Measurements from ENCODE around the gene MKRN2OS.

MKRN2OS gene

GRCh38 chr3:12496453-12496761 is 48.9 kb downstream of the MKRN2OS start:
- Histone ChIP-seq H3K36me3 (replicated peaks; ENCODE audit: insufficient read depth, low read length) (no peaks in the 10 kb centered on the region; the same call in 1 of the 2 replicates), H3K4me2 (ENCODE audit: low read depth, low read length) (no peak overlapping the region), H4K20me1 (ENCODE audit: insufficient read depth, low read length) (no peaks in the 10 kb centered on the region), H3F3A (ENCODE audit: insufficient read depth, low read length) (no peaks in the 10 kb centered on the region), H3K27me3 (replicated peaks; ENCODE audit: insufficient read depth, low read length) (no peaks in the 10 kb centered on the region), H3K9ac (ENCODE audit: low read length) (no peak overlapping the region), H2AFZ (ENCODE audit: low read length) (no peak overlapping the region), H3K27ac (ENCODE audit: low read length) (no peak overlapping the region), H3K79me2 (ENCODE audit: low read length) (no peaks in the 10 kb centered on the region), H3K4me1 (ENCODE audit: low read length) (no peaks in the 10 kb centered on the region), H3K9me2 (replicated peaks; ENCODE audit: insufficient read depth, low read length) (no peaks in the 10 kb centered on the region), H3K4me3 (ENCODE audit: low read length) (no peak overlapping the region), H3K9me3 (replicated peaks; ENCODE audit: insufficient read depth, low read length) (no peaks in the 10 kb centered on the region)
- DNase-seq = no peak
- TF ChIP-seq EZH2phosphoT487 (IDR thresholded peaks at IDR 0.05; ENCODE audit: low read length) (no peak), EZH2 (optimal IDR thresholded peaks at IDR 0.05; ENCODE audit: low read depth, low read length) (no peak), CTCF (IDR thresholded peaks at IDR 0.05; ENCODE audit: low read length) (no peak)

- H3K27me3 ChIP-seq (replicated peaks; ENCODE audit: insufficient read depth, low read length) = no peaks in the 10 kb centered on the region
- no peaks in the 10 kb centered on the region for H3K79me2 ChIP-seq (ENCODE audit: low read length)
- H3K4me1 ChIP-seq (ENCODE audit: low read length) = no peaks in the 10 kb centered on the region
- no peaks in the 10 kb centered on the region; the same call in 1 of the 2 replicates for H3K36me3 ChIP-seq (replicated peaks; ENCODE audit: insufficient read depth, low read length)
- no peak overlapping the region for H2AFZ ChIP-seq (ENCODE audit: low read length)
- TF ChIP-seq EZH2phosphoT487 (IDR thresholded peaks at IDR 0.05; ENCODE audit: low read length) (no peak), EZH2 (optimal IDR thresholded peaks at IDR 0.05; ENCODE audit: low read depth, low read length) (no peak), CTCF (IDR thresholded peaks at IDR 0.05; ENCODE audit: low read length) (no peak; the same call in 1 of the 2 replicates)
- H3K4me3 ChIP-seq (ENCODE audit: low read length) = no peak overlapping the region
- no peak overlapping the region for H3K27ac ChIP-seq (ENCODE audit: low read length)
- no peaks in the 10 kb centered on the region for H3F3A ChIP-seq (ENCODE audit: insufficient read depth, low read length)
- H4K20me1 ChIP-seq (ENCODE audit: insufficient read depth, low read length) = no peaks in the 10 kb centered on the region
- DNase-seq = no peak
- H3K9me2 ChIP-seq (replicated peaks; ENCODE audit: insufficient read depth, low read length) = no peaks in the 10 kb centered on the region
- H3K9ac ChIP-seq (ENCODE audit: low read length) = no peak overlapping the region
- H3K4me2 ChIP-seq (ENCODE audit: low read depth, low read length) = no peak overlapping the region
- no peaks in the 10 kb centered on the region for H3K9me3 ChIP-seq (replicated peaks; ENCODE audit: insufficient read depth, low read length)
Measured at GRCh38 chr3:12495749-12496452, 49.4 kb downstream of the MKRN2OS start.

- Histone ChIP-seq H3K79me2 (ENCODE audit: low read length) (peaks cover 20% of the 10 kb centered on the region), H3K36me3 (replicated peaks; ENCODE audit: insufficient read depth, low read length) (no peaks in the 10 kb centered on the region; the same call in none of the 2 replicates), H3K9ac (ENCODE audit: low read length) (no peak overlapping the region)
Measured at GRCh38 chr3:12490547-12490946, 54.8 kb downstream of the MKRN2OS start.

More at GRCh38 chr3:12490547-12490946, 54.8 kb downstream of the MKRN2OS start:
- DNase-seq = no peak
- H3K4me2 ChIP-seq (ENCODE audit: low read depth, low read length) = no peak overlapping the region
- no peak overlapping the region for H3K27ac ChIP-seq (ENCODE audit: low read length)
- no peaks in the 10 kb centered on the region for H3K9me2 ChIP-seq (replicated peaks; ENCODE audit: insufficient read depth, low read length)
- H3K9me3 ChIP-seq (replicated peaks; ENCODE audit: insufficient read depth, low read length) = no peaks in the 10 kb centered on the region
- peaks cover under 1% of the 10 kb centered on the region; the same call in 1 of the 2 replicates for H3K4me1 ChIP-seq (ENCODE audit: low read length)
- H3K27me3 ChIP-seq (replicated peaks; ENCODE audit: insufficient read depth, low read length) = no peaks in the 10 kb centered on the region
- TF ChIP-seq EZH2phosphoT487 (IDR thresholded peaks at IDR 0.05; ENCODE audit: low read length) (no peak), CTCF (IDR thresholded peaks at IDR 0.05; ENCODE audit: low read length) (no peak), EZH2 (optimal IDR thresholded peaks at IDR 0.05; ENCODE audit: low read depth, low read length) (no peak)
- no peak overlapping the region for H3K4me3 ChIP-seq (ENCODE audit: low read length)
- no peak overlapping the region for H2AFZ ChIP-seq (ENCODE audit: low read length)
- H4K20me1 ChIP-seq (ENCODE audit: insufficient read depth, low read length) = no peaks in the 10 kb centered on the region
- no peaks in the 10 kb centered on the region for H3F3A ChIP-seq (ENCODE audit: insufficient read depth, low read length)
